Body of pancreas (tissue), 4 donors: ENCODE results near the gene MOXD1.

Source experiments
- POLR2A ChIP-seq, 3 donors: fragments of 450-650 bp; IDR thresholded peaks; one replicate each; pipeline ENCODE4 v1.6.1; 2016; ENCODE audit warnings: antibody characterized with exemption in 3 of 3, mild to moderate bottlenecking in 2 of 3
- TF ChIP-seq, protein P1 (sequence below), 7 experiments: fragments of 450-650 bp in 4 of 7; fragments of 200-600 bp in 3 of 7; sonication (generic) in 3 of 7; IDR thresholded peaks; one replicate each; pipeline ENCODE4 v1.5.1; 2016 to 2019; ENCODE audit warnings: antibody characterized with exemption in 7 of 7

DNA sequence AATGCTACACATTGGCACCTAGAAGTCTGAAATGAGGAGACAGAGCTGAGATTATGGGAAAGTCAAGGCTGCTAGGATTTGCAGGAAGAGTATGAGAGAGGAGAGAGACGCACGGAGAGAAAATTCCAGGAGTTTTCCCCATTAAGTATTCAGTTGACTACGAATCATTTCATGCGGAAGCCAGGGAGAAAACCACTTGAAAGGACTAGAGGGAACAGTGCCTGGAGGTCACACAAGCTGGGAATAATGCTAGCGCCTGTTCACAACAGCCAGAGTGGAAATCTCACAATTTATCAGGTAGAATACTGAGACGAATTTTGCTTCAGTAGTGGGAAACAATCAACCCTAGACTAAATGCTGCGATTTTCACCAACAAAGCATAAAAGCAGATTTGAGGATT lies 118.6 kb downstream of the MOXD1 start:
- TF ChIP-seq, protein P1, sequence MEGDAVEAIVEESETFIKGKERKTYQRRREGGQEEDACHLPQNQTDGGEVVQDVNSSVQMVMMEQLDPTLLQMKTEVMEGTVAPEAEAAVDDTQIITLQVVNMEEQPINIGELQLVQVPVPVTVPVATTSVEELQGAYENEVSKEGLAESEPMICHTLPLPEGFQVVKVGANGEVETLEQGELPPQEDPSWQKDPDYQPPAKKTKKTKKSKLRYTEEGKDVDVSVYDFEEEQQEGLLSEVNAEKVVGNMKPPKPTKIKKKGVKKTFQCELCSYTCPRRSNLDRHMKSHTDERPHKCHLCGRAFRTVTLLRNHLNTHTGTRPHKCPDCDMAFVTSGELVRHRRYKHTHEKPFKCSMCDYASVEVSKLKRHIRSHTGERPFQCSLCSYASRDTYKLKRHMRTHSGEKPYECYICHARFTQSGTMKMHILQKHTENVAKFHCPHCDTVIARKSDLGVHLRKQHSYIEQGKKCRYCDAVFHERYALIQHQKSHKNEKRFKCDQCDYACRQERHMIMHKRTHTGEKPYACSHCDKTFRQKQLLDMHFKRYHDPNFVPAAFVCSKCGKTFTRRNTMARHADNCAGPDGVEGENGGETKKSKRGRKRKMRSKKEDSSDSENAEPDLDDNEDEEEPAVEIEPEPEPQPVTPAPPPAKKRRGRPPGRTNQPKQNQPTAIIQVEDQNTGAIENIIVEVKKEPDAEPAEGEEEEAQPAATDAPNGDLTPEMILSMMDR (IDR thresholded peaks at IDR 0.05), result no peak
- TF ChIP-seq POLR2A (IDR thresholded peaks at IDR 0.05), result no peak
